WTC11 (cell line): ENCODE results near the gene C12orf50. TPM values are rescaled to one million over a fixed set of nuclear protein-coding genes. Genes with fewer than 3 reads are reported as not detected.
A peak's percentile ranks its signal among the peaks of the same experiment; 100 is the strongest.

Experiments
- ATAC-seq: fragments of 200-7000 bp; cut with Tn5 transposase; 2 replicates; pipeline ENCODE4 v1.10.0; 2021; ENCODE audit warnings: mild to moderate bottlenecking, moderate library complexity
- CTCF ChIA-PET: fragments of 300-600 bp; sonication (Branson Sonifier 250); formaldehyde crosslinking; loops from one replicate; lab custom pipeline; 2021; ENCODE audit warnings: antibody characterized with exemption; lab: Charles Lee
- POLR2A ChIA-PET: fragments of 350-600 bp; sonication (Branson Sonifier 250); formaldehyde crosslinking; loops from one replicate; lab custom pipeline; 2021; ENCODE audit warnings: antibody characterized with exemption; lab: Charles Lee
- DNase-seq: peaks from one replicate; pipeline ENCODE4 v3.0.0; 2021; ENCODE audit warnings: low spot score
- H3K27ac Mint-ChIP-seq: 2 replicates; pipeline ENCODE4 v1.8.0; 2021; ENCODE audit warnings: mixed read lengths
- H3K27me3 Mint-ChIP-seq: 2 replicates; pipeline ENCODE4 v1.8.0; 2021; ENCODE audit warnings: low read depth, mild to moderate bottlenecking, moderate library complexity, mixed read lengths
- H3K36me3 Mint-ChIP-seq: 2 replicates; pipeline ENCODE4 v1.8.0; 2021; ENCODE audit warnings: mixed read lengths
- H3K4me1 Mint-ChIP-seq: 2 replicates; pipeline ENCODE4 v1.8.0; 2022; ENCODE audit warnings: mixed read lengths
- H3K4me3 Mint-ChIP-seq: 2 replicates; pipeline ENCODE4 v1.8.0; 2021; ENCODE audit warnings: mild to moderate bottlenecking, moderate library complexity, mixed read lengths
- H3K9me3 Mint-ChIP-seq: 2 replicates; pipeline ENCODE4 v1.8.0; 2021; ENCODE audit warnings: mixed read lengths
- AFF4 ChIP-seq: sonication (generic); formaldehyde crosslinking; IDR thresholded peaks from 2 replicates; pipeline ENCODE4 v1.8.1; 2023; ENCODE audit warnings: mild to moderate bottlenecking, missing genetic modification reagents, borderline replicate concordance
- ATF1 ChIP-seq: sonication (generic); formaldehyde crosslinking; IDR thresholded peaks from 2 replicates; pipeline ENCODE4 v1.8.1; 2023; ENCODE audit warnings: mild to moderate bottlenecking, moderate library complexity, missing genetic modification reagents
- CBFB ChIP-seq: sonication (generic); formaldehyde crosslinking; IDR thresholded peaks from 2 replicates; pipeline ENCODE4 v1.8.1; 2022; ENCODE audit warnings: mild to moderate bottlenecking, low read depth, missing genetic modification reagents
- E2F5 ChIP-seq: sonication (generic); formaldehyde crosslinking; IDR thresholded peaks from 2 replicates; pipeline ENCODE4 v1.8.1; 2022; ENCODE audit warnings: mild to moderate bottlenecking, moderate library complexity, missing genetic modification reagents
- ELF4 ChIP-seq: sonication (generic); formaldehyde crosslinking; IDR thresholded peaks from 2 replicates; pipeline ENCODE4 v1.8.1; 2022; ENCODE audit warnings: low read depth, mild to moderate bottlenecking, moderate library complexity, missing genetic modification reagents
- EMX1 ChIP-seq: fragments of 250-450 bp; sonication (Bioruptor Pico); IDR thresholded peaks from 2 replicates; pipeline ENCODE4 v1.8.0; 2021; ENCODE audit warnings: mild to moderate bottlenecking
- HMGA2 ChIP-seq: fragments of 250-450 bp; sonication (Bioruptor Pico); IDR thresholded peaks from 2 replicates; pipeline ENCODE4 v1.4.0; 2021; ENCODE audit warnings: mild to moderate bottlenecking, moderate library complexity
- JUN ChIP-seq: sonication (generic); formaldehyde crosslinking; IDR thresholded peaks from 2 replicates; pipeline ENCODE4 v1.8.0; 2023; ENCODE audit warnings: mild to moderate bottlenecking, missing genetic modification reagents
- MAX ChIP-seq: sonication (generic); formaldehyde crosslinking; IDR thresholded peaks from 2 replicates; pipeline ENCODE4 v1.8.0; 2022; ENCODE audit warnings: mild to moderate bottlenecking, missing genetic modification reagents
- MLX ChIP-seq: sonication (generic); formaldehyde crosslinking; IDR thresholded peaks from 2 replicates; pipeline ENCODE4 v1.8.1; 2023; ENCODE audit warnings: mild to moderate bottlenecking, missing genetic modification reagents, moderate library complexity
- MYBL2 ChIP-seq: sonication (generic); formaldehyde crosslinking; IDR thresholded peaks from 2 replicates; pipeline ENCODE4 v1.8.1; 2023; ENCODE audit warnings: mild to moderate bottlenecking, moderate library complexity, missing genetic modification reagents
- PREB ChIP-seq: sonication (generic); formaldehyde crosslinking; IDR thresholded peaks from 2 replicates; pipeline ENCODE4 v1.8.1; 2022; ENCODE audit warnings: mild to moderate bottlenecking, missing genetic modification reagents, moderate library complexity, borderline replicate concordance
- RORB ChIP-seq: fragments of 250-450 bp; sonication (Bioruptor Pico); IDR thresholded peaks from 2 replicates; pipeline ENCODE4 v1.9.0; 2021; ENCODE audit warnings: mild to moderate bottlenecking
- SOX15 ChIP-seq: fragments of 250-450 bp; sonication (Bioruptor Pico); IDR thresholded peaks from 2 replicates; pipeline ENCODE4 v1.9.0; 2021; ENCODE audit warnings: mild to moderate bottlenecking
- STAT6 ChIP-seq: sonication (generic); formaldehyde crosslinking; conservative IDR thresholded peaks from 2 replicates; pipeline ENCODE4 v1.8.1; 2023; ENCODE audit warnings: mild to moderate bottlenecking, low read depth, missing genetic modification reagents, moderate library complexity
- ZNF138 ChIP-seq: sonication (generic); formaldehyde crosslinking; conservative IDR thresholded peaks from 2 replicates; pipeline ENCODE4 v1.8.1; 2022; ENCODE audit warnings: mild to moderate bottlenecking, moderate library complexity, missing genetic modification reagents
- ZNF232 ChIP-seq: sonication (generic); formaldehyde crosslinking; IDR thresholded peaks from 2 replicates; pipeline ENCODE4 v1.8.0; 2022; ENCODE audit warnings: mild to moderate bottlenecking, missing genetic modification reagents
- ZNF396 ChIP-seq: fragments of 250-450 bp; sonication (Bioruptor Pico); IDR thresholded peaks from 2 replicates; pipeline ENCODE4 v1.8.0; 2021; ENCODE audit warnings: mild to moderate bottlenecking, moderate library complexity, borderline replicate concordance
- ZNF416 ChIP-seq: fragments of 250-450 bp; sonication (Bioruptor Pico); IDR thresholded peaks from 2 replicates; pipeline ENCODE4 v1.9.0; 2021; ENCODE audit warnings: mild to moderate bottlenecking, inconsistent platforms
- ZNF423 ChIP-seq: fragments of 250-450 bp; sonication (Bioruptor Pico); IDR thresholded peaks from 2 replicates; pipeline ENCODE4 v2.1.2; 2022; ENCODE audit warnings: mild to moderate bottlenecking, moderate library complexity
- ZNF425 ChIP-seq: fragments of 250-450 bp; sonication (Bioruptor Pico); conservative IDR thresholded peaks from 2 replicates; pipeline ENCODE4 v1.9.0; 2021; ENCODE audit warnings: mild to moderate bottlenecking
- ZNF671 ChIP-seq: fragments of 250-450 bp; sonication (Bioruptor Pico); IDR thresholded peaks from 2 replicates; pipeline ENCODE4 v1.8.0; 2021; ENCODE audit warnings: mild to moderate bottlenecking
- total RNA-seq: library from RNA; stranded (reverse); gene quantifications from 3 replicates; pipeline ENCODE4 v1.2.3, GENCODE V29; 2021

The C12orf50 gene
- total RNA-seq, 1 experiment from 2014 or later, result not detected

- TF ChIP-seq MYBL2 (CRISPR knock-in tag) (no peak), ZNF671 (CRISPR knock-in tag) (no peak), ZNF138 (CRISPR knock-in tag) (no peak), ATF1 (CRISPR knock-in tag) (no peak), STAT6 (CRISPR knock-in tag) (no peak), RORB (CRISPR knock-in tag) (no peak), MLX (CRISPR knock-in tag) (no peak), CBFB (CRISPR knock-in tag) (no peak), EMX1 (CRISPR knock-in tag) (no peak), ZNF232 (no peak), ZNF396 (CRISPR knock-in tag) (no peak), E2F5 (CRISPR knock-in tag) (no peak), HMGA2 (CRISPR knock-in tag) (no peak), PREB (CRISPR knock-in tag) (no peak), MAX (CRISPR knock-in tag) (no peak)
- Mint-ChIP-seq H3K27me3 (no peaks in the 10 kb centered on the region), H3K27ac (no peak overlapping the region), H3K4me1 (peaks cover 38% of the 10 kb centered on the region), H3K4me3 (peak overlapping the region; percentile 97), H3K9me3 (peaks cover 8% of the 10 kb centered on the region), H3K36me3 (peaks cover 8% of the 10 kb centered on the region)
- POLR2A ChIA-PET, result interaction anchor here (0.7 kb wide), 1 partner anchor 1449 kb away, joined by 3 read pairs; no protein-coding TSS in a partner anchor
- ATAC-seq (no peak), DNase-seq (no peak)
- CTCF ChIA-PET, result no interaction called here
These were observed 7.3 kb upstream of the C12orf50 start for GRCh38 chr12:88036353-88036965.

- TF ChIP-seq AFF4 (CRISPR knock-in tag) (no peak), ELF4 (CRISPR knock-in tag) (no peak), ZNF425 (CRISPR knock-in tag) (no peak), JUN (CRISPR knock-in tag) (no peak), SOX15 (CRISPR knock-in tag) (no peak), ZNF416 (CRISPR knock-in tag) (no peak), ZNF423 (no peak)
- Mint-ChIP-seq H3K9me3 (peaks cover 13% of the 10 kb centered on the region), H3K27me3 (no peaks in the 10 kb centered on the region), H3K4me3 (peak overlapping the region; percentile 97), H3K4me1 (peaks cover 38% of the 10 kb centered on the region), H3K36me3 (peaks cover 12% of the 10 kb centered on the region), H3K27ac (no peak overlapping the region)
- CTCF ChIA-PET, result no interaction called here
- ATAC-seq, result 0 out of 2 replicates have a peak, but pooled peaks have one; percentile 4
- POLR2A ChIA-PET, result interaction anchor here (0.7 kb wide), 1 partner anchor 1450 kb away, joined by 3 read pairs; no protein-coding TSS in a partner anchor
- no peak for DNase-seq
These were observed 6.7 kb upstream of the C12orf50 start for GRCh38 chr12:88035907-88036289.
